ENCODE measurements around the gene APP.

- TF ChIP-seq CTCF (conservative IDR thresholded peaks at IDR 0.05; ENCODE audit: low read depth, low read length) = no peak
- TF ChIP-seq EZH2 (IDR thresholded peaks at IDR 0.05; ENCODE audit: borderline replicate concordance, low read depth, low read length, poor library complexity, severe bottlenecking) = no peak
Observed at GRCh38 chr21:26177746-26178426, 7.3 kb upstream of the APP start.

Data from A673 (cell line).